Panc1 (cell line): ENCODE results near the gene PDSS1. TPM values are rescaled to one million over a fixed set of nuclear protein-coding genes. Genes with fewer than 3 reads are reported as not detected.

Source experiments
- ATAC-seq: fragments of 200-7000 bp; cut with Tn5 transposase; 2 replicates; pipeline ENCODE4 v1.9.1; 2020; ENCODE audit warnings: mild to moderate bottlenecking, moderate library complexity
- BruUV-seq: library from RNA; stranded (reverse); fragments of 400-500 nt; replicated peaks from 2 replicates; lab custom pipeline; 2021; lab: Mats Ljungman, UMichigan
- CTCF ChIA-PET: fragments of 300-600 bp; sonication (Branson Sonifier 250); formaldehyde crosslinking; loops from one replicate; lab custom pipeline; 2022; ENCODE audit warnings: antibody characterized with exemption; lab: Charles Lee
- POLR2A ChIA-PET: fragments of 300-600 bp; sonication (Branson Sonifier 250); formaldehyde crosslinking; loops from one replicate; lab custom pipeline; 2022; ENCODE audit warnings: antibody characterized with exemption; lab: Charles Lee
- DNase-seq: peaks from one replicate; pipeline ENCODE4 v3.0.0-alpha.2; 2010; ENCODE audit warnings: low read depth, low spot score
- H3K27ac ChIP-seq: 2 replicates; pipeline ENCODE4 v1.5.1; 2011; ENCODE audit warnings: mild to moderate bottlenecking, low read length, inconsistent platforms
- H3K27me3 ChIP-seq: fragments of 200-500 bp; sonication (Bioruptor generic); 2 replicates; pipeline ENCODE4 v1.6.0; 2014; ENCODE audit warnings: low read length, inconsistent platforms; ENCODE audit not compliant: control insufficient read depth, insufficient read depth
- H3K36me3 ChIP-seq: fragments of 200-500 bp; sonication (Bioruptor generic); 2 replicates; pipeline ENCODE4 v1.5.1; 2014; ENCODE audit warnings: inconsistent platforms, mild to moderate bottlenecking, low read length, moderate library complexity; ENCODE audit not compliant: control insufficient read depth, insufficient read depth
- H3K4me1 ChIP-seq: 2 replicates; pipeline ENCODE4 v1.5.1; 2011; ENCODE audit warnings: inconsistent platforms, mild to moderate bottlenecking, low read length, moderate library complexity; ENCODE audit not compliant: control insufficient read depth, insufficient read depth
- H3K4me3 ChIP-seq, 2 experiments: 2 replicates each; pipeline ENCODE4 v1.5.1; 2011 to 2012; ENCODE audit warnings: low read depth in 2 of 2, low read length in 2 of 2, mild to moderate bottlenecking in 2 of 2, inconsistent platforms in 1 of 2, moderate library complexity in 1 of 2
- H3K9me3 ChIP-seq: fragments of 200-500 bp; sonication (Bioruptor generic); 2 replicates; pipeline ENCODE4 v1.5.1; 2014; ENCODE audit warnings: low read depth, mild to moderate bottlenecking, inconsistent platforms, low read length, moderate library complexity; ENCODE audit not compliant: control insufficient read depth, insufficient read depth
- POLR2AphosphoS5 ChIP-seq: IDR thresholded peaks from 2 replicates; pipeline ENCODE4 v1.6.1; 2012; ENCODE audit warnings: mild to moderate bottlenecking, low read depth, low read length, moderate library complexity
- SIN3A ChIP-seq: IDR thresholded peaks from 2 replicates; pipeline ENCODE4 v1.6.1; 2012; ENCODE audit warnings: low read depth, mild to moderate bottlenecking, low read length, moderate library complexity, borderline replicate concordance; ENCODE audit not compliant: insufficient read depth
- TCF7L2 ChIP-seq: IDR thresholded peaks from 2 replicates; pipeline ENCODE4 v1.6.1; 2011; ENCODE audit warnings: mild to moderate bottlenecking, low read depth, low read length, inconsistent platforms
- in situ Hi-C: cut with HindIII; loops from 2 replicates; pipeline ENCODE4 v1.10.0; 2016; ENCODE audit warnings: low sequenced_read_pairs, low pct_unique_long_range_greater_than_20kb
- intact Hi-C: fragments of 100-400 bp; cut with micrococcal nuclease; formaldehyde crosslinking; loops from one replicate; pipeline ENCODE4 v1.10.0; 2022; ENCODE audit not compliant: unreplicated experiment
- total RNA-seq: library from RNA; stranded (reverse); gene quantifications from one replicate; pipeline ENCODE4 v1.2.1, GENCODE V29; 2021; ENCODE audit not compliant: unreplicated experiment
- TF ChIP-seq, protein P1 (sequence below), 2 experiments: IDR thresholded peaks; 2 replicates each; pipeline ENCODE4 v1.6.1; 2011 to 2012; ENCODE audit warnings: low read depth in 2 of 2, control low read depth in 1 of 2, low read length in 1 of 2, mild to moderate bottlenecking in 1 of 2, moderate library complexity in 1 of 2; ENCODE audit not compliant: insufficient read depth in 1 of 2
- TF ChIP-seq, protein P2 (sequence below): fragments of 450-650 bp; IDR thresholded peaks from 2 replicates; pipeline ENCODE4 v1.5.1; 2017; ENCODE audit warnings: mild to moderate bottlenecking

PDSS1 gene
- total RNA-seq, 1 experiment from 2014 or later, result 7.1 TPM

DNA sequence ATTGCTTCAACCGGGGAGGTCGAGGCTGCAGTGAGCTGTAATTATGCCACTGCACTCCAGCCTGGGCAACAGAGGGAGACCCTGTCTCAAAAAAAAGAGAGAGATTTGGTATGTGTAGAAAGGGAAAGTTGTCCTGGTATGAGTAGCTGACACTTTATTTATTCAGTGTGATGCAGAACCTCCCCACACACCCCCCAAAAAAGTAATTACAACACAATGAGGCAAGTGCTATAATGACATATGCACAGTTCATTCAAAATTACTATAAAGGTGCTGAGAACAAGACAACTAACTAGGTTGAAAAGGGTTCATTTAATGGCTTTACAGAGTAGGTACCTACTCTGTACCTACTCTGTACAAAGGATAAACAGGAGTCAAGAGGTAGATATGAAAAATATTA is 80.2 kb downstream of the PDSS1 start:
- no peaks in the 10 kb centered on the region for H3K27me3 ChIP-seq
- no peaks in the 10 kb centered on the region for H3K36me3 ChIP-seq
- CTCF ChIA-PET, result no interaction called here
- in situ Hi-C loops, result no loop called here
- H3K9me3 ChIP-seq, result no peaks in the 10 kb centered on the region
- DNase-seq (no peak), ATAC-seq (no peak)
- no peak overlapping the region for H3K4me3 ChIP-seq
- no TSS peak for BruUV-seq
- TF ChIP-seq TCF7L2, result no peak
- TF ChIP-seq SIN3A, result no peak
- TF ChIP-seq, protein P1, sequence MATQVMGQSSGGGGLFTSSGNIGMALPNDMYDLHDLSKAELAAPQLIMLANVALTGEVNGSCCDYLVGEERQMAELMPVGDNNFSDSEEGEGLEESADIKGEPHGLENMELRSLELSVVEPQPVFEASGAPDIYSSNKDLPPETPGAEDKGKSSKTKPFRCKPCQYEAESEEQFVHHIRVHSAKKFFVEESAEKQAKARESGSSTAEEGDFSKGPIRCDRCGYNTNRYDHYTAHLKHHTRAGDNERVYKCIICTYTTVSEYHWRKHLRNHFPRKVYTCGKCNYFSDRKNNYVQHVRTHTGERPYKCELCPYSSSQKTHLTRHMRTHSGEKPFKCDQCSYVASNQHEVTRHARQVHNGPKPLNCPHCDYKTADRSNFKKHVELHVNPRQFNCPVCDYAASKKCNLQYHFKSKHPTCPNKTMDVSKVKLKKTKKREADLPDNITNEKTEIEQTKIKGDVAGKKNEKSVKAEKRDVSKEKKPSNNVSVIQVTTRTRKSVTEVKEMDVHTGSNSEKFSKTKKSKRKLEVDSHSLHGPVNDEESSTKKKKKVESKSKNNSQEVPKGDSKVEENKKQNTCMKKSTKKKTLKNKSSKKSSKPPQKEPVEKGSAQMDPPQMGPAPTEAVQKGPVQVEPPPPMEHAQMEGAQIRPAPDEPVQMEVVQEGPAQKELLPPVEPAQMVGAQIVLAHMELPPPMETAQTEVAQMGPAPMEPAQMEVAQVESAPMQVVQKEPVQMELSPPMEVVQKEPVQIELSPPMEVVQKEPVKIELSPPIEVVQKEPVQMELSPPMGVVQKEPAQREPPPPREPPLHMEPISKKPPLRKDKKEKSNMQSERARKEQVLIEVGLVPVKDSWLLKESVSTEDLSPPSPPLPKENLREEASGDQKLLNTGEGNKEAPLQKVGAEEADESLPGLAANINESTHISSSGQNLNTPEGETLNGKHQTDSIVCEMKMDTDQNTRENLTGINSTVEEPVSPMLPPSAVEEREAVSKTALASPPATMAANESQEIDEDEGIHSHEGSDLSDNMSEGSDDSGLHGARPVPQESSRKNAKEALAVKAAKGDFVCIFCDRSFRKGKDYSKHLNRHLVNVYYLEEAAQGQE (IDR thresholded peaks at IDR 0.05; ENCODE audit: insufficient read depth in 1 of 2, low read depth in 2 of 2, low read length in 1 of 2), result no peak
- no peak for TF ChIP-seq POLR2AphosphoS5
- TF ChIP-seq, protein P2, sequence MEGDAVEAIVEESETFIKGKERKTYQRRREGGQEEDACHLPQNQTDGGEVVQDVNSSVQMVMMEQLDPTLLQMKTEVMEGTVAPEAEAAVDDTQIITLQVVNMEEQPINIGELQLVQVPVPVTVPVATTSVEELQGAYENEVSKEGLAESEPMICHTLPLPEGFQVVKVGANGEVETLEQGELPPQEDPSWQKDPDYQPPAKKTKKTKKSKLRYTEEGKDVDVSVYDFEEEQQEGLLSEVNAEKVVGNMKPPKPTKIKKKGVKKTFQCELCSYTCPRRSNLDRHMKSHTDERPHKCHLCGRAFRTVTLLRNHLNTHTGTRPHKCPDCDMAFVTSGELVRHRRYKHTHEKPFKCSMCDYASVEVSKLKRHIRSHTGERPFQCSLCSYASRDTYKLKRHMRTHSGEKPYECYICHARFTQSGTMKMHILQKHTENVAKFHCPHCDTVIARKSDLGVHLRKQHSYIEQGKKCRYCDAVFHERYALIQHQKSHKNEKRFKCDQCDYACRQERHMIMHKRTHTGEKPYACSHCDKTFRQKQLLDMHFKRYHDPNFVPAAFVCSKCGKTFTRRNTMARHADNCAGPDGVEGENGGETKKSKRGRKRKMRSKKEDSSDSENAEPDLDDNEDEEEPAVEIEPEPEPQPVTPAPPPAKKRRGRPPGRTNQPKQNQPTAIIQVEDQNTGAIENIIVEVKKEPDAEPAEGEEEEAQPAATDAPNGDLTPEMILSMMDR, result no peak
- H3K27ac ChIP-seq, result no peak overlapping the region
- H3K4me1 ChIP-seq, result peaks cover 11% of the 10 kb centered on the region
- POLR2A ChIA-PET, result no interaction called here
- intact Hi-C loops, result no loop called here

DNA sequence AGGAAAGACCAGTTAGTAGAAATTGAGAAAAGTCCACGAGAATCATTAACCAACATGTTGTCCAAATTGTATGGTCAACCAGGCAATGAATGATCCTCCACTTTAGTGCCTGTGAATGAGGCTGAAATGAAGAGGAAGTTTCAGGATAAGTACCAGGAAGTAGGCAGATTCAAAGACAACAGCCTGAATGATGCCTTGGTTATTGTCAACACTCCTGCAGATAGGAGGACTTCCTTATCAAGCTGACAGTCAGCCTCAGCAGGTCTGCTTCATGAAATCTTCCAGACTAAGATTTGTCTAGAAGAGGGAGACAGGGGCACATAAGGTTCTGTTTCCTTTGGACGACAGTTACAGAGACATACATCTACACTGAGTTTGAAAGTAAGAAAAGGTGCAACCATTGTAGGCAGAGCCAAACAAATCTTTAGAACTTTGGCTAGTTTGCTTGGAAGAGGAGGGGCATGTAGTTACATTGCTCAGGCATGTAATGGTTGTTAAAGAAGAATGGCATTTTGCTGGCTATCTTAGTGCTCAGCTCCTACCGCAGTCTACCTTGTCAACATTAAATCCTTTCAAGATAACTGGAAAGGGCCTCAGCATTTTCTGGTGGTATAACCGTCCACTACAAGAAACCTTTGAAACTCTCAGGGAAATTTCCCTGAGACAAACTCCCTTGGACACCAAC is 81.8 kb downstream of the PDSS1 start:
- intact Hi-C loops, result no loop called here

More for the DNA sequence above, 81.8 kb downstream of the PDSS1 start:
- Histone ChIP-seq H3K27ac (no peak overlapping the region), H3K4me1 (peaks cover 11% of the 10 kb centered on the region), H3K4me3 (no peak overlapping the region), H3K9me3 (no peaks in the 10 kb centered on the region), H3K36me3 (no peaks in the 10 kb centered on the region), H3K27me3 (no peaks in the 10 kb centered on the region)
- ATAC-seq, result no peak
- no TSS peak for BruUV-seq
- CTCF ChIA-PET, result no interaction called here
- no peak for TF ChIP-seq TCF7L2
- TF ChIP-seq, protein P2, result no peak
- TF ChIP-seq, protein P1 (IDR thresholded peaks at IDR 0.05; ENCODE audit: insufficient read depth in 1 of 2, low read depth in 2 of 2, low read length in 1 of 2), result no peak
- no peak for TF ChIP-seq SIN3A
- no peak for TF ChIP-seq POLR2AphosphoS5
- in situ Hi-C loops, result no loop called here
- POLR2A ChIA-PET, result no interaction called here
- no peak for DNase-seq
